Stimulated activated CD8-positive, alpha-beta memory T cell treated with anti-CD3 and anti-CD28 coated beads, Interleukin-15, amount 100 ng/mL, for 24 hours (primary cell): ENCODE measurements around the gene PKP3.
A peak's percentile ranks its signal among the peaks of the same experiment; 100 is the strongest.

ENCODE experiments used
- DNase-seq: peaks from one replicate; pipeline ENCODE4 v3.0.0-alpha.2; 2020; ENCODE audit warnings: low read depth

The PKP3 gene

GRCh38 chr11:446891-447290, 52.9 kb downstream of the PKP3 start:
- no peak for DNase-seq

DNA sequence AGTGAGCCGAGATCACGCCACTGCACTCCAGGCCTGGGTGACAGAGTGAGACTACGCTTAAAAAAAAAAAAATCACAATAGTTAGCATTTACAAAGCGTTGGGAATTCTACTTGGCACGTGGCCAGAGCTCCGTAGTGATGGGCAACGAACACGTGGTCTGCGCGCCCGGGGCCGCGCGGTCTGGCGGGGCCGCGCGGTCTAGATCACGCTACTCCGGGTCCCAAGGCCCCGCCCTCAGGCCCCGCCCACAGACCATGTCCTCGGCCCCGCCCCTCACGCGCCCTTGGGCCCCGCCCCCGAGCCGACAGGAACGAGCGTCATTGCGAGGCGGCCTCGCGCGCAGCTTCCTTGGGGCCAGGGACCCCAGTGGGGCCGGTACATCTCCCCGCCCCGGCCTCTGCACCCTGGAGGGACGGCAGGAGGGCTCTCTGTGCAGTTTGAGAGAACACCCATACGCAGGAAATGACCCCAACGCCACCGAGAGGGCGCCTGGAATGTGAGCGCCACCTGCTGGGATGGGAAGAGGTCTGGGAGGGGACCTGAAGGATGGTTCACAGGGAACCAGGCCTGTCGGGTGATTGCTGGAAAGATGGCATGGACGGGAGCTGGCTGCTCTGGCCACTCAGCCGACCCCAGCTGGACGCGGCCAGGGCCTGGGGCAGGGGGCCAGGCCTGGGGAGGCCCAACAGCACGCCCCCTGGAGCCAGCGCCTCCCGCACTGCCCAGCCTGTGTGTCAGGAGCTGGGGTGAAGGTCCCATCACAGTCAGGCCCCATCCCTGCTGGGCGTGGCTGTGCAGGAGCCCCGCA, 54.1 kb downstream of the PKP3 start:
- peak; percentile 98 for DNase-seq

DNA sequence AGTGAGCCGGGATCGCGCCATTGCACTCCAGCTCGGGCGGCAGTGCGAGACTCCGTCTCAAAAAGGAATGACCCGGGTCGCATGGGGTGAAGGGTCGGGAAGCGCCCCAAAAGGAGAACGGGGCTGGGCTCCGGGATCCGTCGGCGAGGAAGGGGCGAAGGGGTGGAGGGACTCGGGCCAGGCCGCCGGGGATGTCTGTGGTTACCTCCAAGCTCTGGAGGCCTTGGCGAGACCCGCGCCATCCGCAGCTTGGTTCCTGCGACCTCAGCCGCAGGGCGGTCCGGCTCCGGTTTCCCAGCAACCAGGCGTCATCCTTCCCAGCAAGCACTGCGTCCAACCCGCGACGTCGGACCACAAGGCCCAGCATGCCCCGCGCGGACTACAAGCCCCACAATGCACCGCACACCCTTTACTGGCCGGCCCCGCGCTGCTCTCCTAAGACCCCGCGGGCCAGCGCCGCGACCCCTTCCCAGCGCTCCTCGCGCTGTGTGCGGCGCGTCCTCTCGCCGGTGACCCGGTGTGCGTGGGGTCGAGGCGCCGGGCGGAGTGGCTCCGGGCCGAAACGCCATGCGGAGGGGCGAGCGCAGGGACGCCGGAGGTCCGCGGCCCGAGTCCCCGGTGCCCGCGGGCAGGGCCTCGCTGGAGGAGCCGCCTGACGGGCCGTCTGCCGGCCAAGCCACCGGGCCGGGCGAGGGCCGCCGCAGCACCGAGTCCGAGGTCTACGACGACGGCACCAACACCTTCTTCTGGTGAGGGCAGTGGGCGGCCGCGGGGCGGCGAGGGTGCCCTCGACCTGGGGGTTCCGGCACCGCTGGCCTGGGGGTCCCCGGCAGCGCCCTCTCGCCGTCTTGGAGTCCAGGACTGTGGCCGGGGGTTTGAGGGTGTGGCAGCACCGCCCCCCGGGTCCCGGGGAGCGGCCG, 56.1 kb downstream of the PKP3 start, which contains the start of gene PTDSS2:
PTDSS2 (plus strand) TSS at position 391 of the 920 bp plus-strand sequence; CDS start at position 568, 177 bp downstream.
- peak; percentile 80 for DNase-seq

- peak; percentile 34 for DNase-seq
These were observed 56.9 kb downstream of the PKP3 start for GRCh38 chr11:450809-451451.

- DNase-seq = no peak
These were observed 57.7 kb downstream of the PKP3 start for GRCh38 chr11:451738-452137.

DNA sequence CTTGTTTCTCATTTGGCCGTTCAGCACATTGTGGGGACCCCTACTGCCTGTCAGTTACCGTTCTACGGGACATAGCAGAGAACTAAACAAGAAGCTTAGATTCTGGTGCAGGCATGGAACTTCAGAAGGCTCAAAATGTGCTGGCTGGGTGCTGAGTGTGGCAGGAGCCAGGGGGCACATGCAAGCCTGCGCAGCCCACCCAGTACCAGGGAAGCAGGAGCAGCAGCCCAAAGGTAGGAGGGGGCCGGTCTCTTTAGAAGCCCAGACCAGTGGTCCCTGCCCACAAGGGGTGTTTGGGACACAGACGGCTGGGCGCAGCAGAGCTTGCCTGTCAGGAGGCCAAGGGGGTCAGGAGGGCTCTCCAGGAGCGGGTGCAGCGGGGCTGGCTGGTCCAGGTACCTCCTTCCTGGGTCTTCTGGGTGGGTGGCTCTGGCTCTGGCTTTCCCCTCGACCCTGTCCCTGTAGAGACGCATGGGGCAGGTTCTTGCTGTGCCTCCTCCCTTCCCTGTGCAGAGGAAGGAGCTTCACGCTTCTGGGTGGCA, 58.3 kb downstream of the PKP3 start:
- DNase-seq = no peak

DNA sequence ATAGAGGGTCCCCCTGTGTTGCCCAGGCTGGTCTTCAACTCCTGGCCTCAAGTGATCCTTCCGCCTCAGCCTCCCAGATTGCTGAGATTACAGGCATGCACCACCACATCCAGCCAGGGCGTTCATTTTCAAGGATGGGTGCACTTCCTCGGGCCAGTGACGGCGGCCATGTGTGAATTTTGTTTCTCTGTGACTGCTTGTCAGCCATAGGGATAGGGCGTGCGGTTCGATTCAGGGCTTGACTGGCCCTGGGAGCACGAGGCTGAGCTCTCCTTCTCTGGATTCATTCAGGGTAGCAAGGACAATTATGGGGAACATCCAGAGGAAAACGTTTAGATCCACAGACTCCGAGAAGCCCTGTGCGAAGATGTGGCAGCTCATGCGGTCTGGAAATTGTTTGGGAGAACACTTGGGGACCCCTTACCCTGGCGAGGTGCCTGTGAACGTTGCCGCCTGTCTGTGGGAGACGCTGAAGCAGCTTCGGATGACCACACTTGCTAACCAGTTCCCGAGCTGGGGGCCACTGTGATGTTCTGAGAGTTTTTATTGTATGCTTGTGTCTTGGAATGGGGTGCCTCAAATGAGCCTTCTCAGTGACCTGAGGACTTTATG, 59.0 kb downstream of the PKP3 start:
- DNase-seq = no peak

- DNase-seq = no peak
These were observed 59.6 kb downstream of the PKP3 start for GRCh38 chr11:453564-453963.

DNA sequence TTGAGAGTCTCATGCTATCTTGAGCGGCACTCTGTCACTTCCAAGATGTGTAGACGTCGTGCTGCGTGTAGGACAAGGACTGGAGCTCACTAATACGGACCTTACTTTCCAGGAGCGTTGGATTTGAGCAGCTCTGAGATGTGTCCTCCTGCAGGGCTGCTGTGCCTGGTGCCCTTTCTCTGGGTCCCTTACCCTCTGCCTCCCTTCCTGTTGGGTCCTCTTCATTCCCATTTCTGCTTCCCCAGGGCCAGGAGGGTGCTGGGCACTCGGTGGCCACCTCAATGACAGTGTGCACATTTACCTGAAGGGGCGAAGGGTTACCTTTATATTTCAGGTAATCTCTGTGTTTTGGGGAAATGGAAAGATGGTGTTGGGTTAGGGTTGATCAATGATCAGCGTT, 60.0 kb downstream of the PKP3 start:
- no peak for DNase-seq
